AML-193 (cell line): Measurements from ENCODE around the gene PCGF6.

Experiments
- DNase-seq, 2 experiments: peaks; one replicate each; lab custom pipeline; 2025; lab: John Stamatoyannopoulos, UW

The PCGF6 gene

GRCh38 chr10:103256613-103257012 lies 94.3 kb downstream of the PCGF6 start:
- no peak for DNase-seq

- DNase-seq, result no peak
Observed at GRCh38 chr10:103254538-103255325, 96.2 kb downstream of the PCGF6 start.

- DNase-seq, result no peak
Observed at GRCh38 chr10:103254113-103254512, 96.8 kb downstream of the PCGF6 start.
